BJ (cell line): ENCODE measurements around the gene NIF3L1. TPM values are rescaled to one million over a fixed set of nuclear protein-coding genes. Genes with fewer than 3 reads are reported as not detected.

Experiments used
- CTCF ChIA-PET: fragments of 350-600 bp; formaldehyde crosslinking; extraction: SDS; loops from one replicate; lab custom pipeline; 2021; ENCODE audit warnings: antibody characterized with exemption, inconsistent platforms; lab: Yijun Ruan, JAX
- POLR2A ChIA-PET: fragments of 300-600 bp; sonication (Branson Sonifier 250); formaldehyde crosslinking; extraction: SDS; loops from one replicate; lab custom pipeline; 2021; ENCODE audit warnings: antibody characterized with exemption; lab: Charles Lee
- DNase-seq: peaks from one replicate; pipeline ENCODE4 v3.0.0-alpha.2; 2011; ENCODE audit warnings: low read depth
- H3K27me3 ChIP-seq: 2 replicates; pipeline ENCODE4 v1.6.0; 2011; ENCODE audit warnings: low read length; ENCODE audit not compliant: control insufficient read depth, insufficient read depth
- H3K36me3 ChIP-seq: 2 replicates; pipeline ENCODE4 v1.5.1; 2011; ENCODE audit warnings: low read length; ENCODE audit not compliant: control insufficient read depth, insufficient read depth
- H3K4me3 ChIP-seq: 2 replicates; pipeline ENCODE4 v1.5.1; 2011; ENCODE audit warnings: low read depth, mild to moderate bottlenecking, control low read depth, low read length
- polyA plus RNA-seq: library from polyadenylated mRNA; depleted of rRNA; stranded (reverse); fragments of >200 nt; gene quantifications from 2 replicates; pipeline ENCODE4 v1.2.3, GENCODE V29; 2011; rRNA removed
- small RNA-seq: library from RNA; depleted of rRNA; stranded (forward); fragments of <200 nt; gene quantifications from one replicate; pipeline ENCODE3, GENCODE V24; 2012; ENCODE audit warnings: low replicate concordance, low read depth; ENCODE audit not compliant: insufficient read length
- TF ChIP-seq, protein P1 (sequence below): IDR thresholded peaks from 2 replicates; pipeline ENCODE4 v1.5.1; 2011; ENCODE audit warnings: low read depth, mild to moderate bottlenecking, control low read depth, inconsistent platforms, low read length, moderate library complexity; ENCODE audit not compliant: insufficient read depth

Gene NIF3L1
- polyA plus RNA-seq, 1 experiment = 37.5 TPM

DNA sequence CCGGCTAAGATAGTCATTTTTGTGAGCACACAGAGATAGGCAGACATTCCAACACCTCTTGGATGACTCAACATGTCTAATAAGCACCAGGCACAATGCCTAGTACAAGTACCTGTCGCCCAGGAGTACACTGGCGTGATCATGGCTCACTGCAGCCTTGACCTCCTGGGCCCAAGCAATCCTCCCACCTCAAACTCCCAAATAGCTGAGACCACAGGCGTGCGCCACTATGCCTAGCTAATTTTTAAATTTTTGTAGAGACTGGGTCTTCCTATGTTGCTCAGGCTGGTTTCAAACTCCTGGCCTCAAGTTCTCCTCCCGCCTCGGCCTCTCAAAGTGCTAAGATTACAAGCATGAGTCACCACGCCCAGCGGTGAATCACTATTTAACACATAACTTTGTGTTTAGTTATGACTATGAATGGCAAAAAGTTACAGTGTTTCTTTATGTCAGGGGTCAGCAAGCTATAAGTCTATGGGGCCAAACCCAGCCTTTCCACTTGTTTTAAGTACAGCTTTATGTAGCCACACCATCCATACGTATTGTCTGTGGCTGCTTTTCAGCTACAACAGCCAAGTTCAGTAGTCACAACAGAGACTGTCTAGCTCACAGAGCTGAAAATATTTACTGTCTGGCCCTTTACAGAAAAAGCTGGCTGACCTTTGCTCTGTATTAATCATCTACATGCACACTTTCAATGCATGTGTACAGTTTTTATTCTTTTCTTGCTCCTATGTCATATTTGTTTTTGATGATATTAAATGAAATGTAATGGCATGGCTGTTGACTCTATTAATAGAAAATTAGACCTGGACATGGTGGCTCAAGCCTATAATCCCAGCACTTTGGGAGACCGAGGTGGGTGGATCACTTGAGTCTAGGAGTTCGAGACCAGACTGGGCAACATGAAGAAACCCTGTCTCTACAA, 55.6 kb downstream of the NIF3L1 start:
- peak; percentile 17 for DNase-seq
- no peaks in the 10 kb centered on the region for H3K27me3 ChIP-seq
- POLR2A ChIA-PET = no interaction called here
- no peak overlapping the region for H3K4me3 ChIP-seq
- peaks cover 3% of the 10 kb centered on the region for H3K36me3 ChIP-seq
- TF ChIP-seq, protein P1, sequence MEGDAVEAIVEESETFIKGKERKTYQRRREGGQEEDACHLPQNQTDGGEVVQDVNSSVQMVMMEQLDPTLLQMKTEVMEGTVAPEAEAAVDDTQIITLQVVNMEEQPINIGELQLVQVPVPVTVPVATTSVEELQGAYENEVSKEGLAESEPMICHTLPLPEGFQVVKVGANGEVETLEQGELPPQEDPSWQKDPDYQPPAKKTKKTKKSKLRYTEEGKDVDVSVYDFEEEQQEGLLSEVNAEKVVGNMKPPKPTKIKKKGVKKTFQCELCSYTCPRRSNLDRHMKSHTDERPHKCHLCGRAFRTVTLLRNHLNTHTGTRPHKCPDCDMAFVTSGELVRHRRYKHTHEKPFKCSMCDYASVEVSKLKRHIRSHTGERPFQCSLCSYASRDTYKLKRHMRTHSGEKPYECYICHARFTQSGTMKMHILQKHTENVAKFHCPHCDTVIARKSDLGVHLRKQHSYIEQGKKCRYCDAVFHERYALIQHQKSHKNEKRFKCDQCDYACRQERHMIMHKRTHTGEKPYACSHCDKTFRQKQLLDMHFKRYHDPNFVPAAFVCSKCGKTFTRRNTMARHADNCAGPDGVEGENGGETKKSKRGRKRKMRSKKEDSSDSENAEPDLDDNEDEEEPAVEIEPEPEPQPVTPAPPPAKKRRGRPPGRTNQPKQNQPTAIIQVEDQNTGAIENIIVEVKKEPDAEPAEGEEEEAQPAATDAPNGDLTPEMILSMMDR = no peak
- CTCF ChIA-PET = interaction anchor here (0.7 to 1.9 kb wide), 5 partner anchors 9 to 213 kb away, joined by 3 to 8 read pairs (median 3); partner anchors contain the start of gene ORC2

DNA sequence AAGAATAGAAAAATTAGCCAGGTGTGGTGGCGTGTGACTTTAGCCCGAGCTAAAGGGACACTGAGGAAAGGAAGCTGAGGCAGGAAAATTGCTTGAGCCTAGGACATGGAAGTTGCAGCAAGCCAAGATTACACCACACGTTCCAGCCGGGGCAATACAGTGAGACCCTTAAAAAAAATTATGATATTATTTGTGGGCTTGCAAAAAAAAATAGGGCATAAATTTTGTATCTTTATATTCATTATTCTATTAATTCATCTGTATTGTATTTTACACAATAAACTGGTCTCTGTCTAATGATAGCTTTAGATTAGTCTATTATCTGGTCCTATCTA, 56.2 kb downstream of the NIF3L1 start:
- no peaks in the 10 kb centered on the region for H3K27me3 ChIP-seq
- no peak overlapping the region for H3K4me3 ChIP-seq
- TF ChIP-seq, protein P1 = no peak
- peaks cover 3% of the 10 kb centered on the region for H3K36me3 ChIP-seq
- no peak for DNase-seq
- ChIA-PET POLR2A (no interaction called here), CTCF (interaction anchor here (0.7 to 1.9 kb wide), 6 partner anchors 10 to 233 kb away, joined by 3 to 8 read pairs (median 3); partner anchors contain the start of gene ORC2)

DNA sequence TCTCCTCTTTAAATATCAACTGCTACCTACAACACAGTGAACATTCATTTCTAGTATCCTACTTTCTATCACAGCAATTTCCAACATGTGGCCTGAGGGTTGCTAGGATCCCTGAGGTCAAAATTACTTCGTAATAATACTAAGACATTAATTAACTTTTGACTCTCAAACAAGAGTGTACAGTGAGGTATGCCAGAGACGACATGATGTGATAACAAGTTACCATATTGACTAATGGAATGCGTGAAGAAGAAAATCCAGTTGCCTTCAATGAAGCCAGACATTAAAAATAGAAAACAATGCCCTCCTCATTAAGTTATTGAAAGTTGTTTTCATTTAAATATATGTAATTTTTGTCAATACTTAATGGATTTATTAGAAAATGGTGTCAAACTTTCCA, 61.2 kb downstream of the NIF3L1 start:
- H3K36me3 ChIP-seq = no peaks in the 10 kb centered on the region
- ChIA-PET CTCF (interaction anchor here (1.1 kb wide), 1 partner anchor 15 kb away, joined by 4 read pairs; no protein-coding TSS in a partner anchor), POLR2A (no interaction called here)
- no peaks in the 10 kb centered on the region for H3K27me3 ChIP-seq
- H3K4me3 ChIP-seq = no peak overlapping the region
- TF ChIP-seq, protein P1 = no peak
- no peak for DNase-seq

Small RNA genes within 50 kb of the gene (small RNA-seq; reads per million reads assigned to genes)
- gene RF00019 (not detected), gene RNA5SP115 (not detected), gene RNU6-312P (not detected), gene RNU6-762P (not detected)

Other genes with a start within 250 kb of the NIF3L1 start
- gene BZW1, start 77.5 kb upstream of the NIF3L1 start, polyA plus RNA-seq = 233 and 364 TPM in 2 replicates
- gene CLK1, start 24.7 kb upstream of the NIF3L1 start, polyA plus RNA-seq = 35.9 and 66.2 TPM in 2 replicates
- 20.8 and 47.8 TPM in 2 replicates for gene PPIL3, start 294 bp upstream of the NIF3L1 start, polyA plus RNA-seq
- gene ORC2, start 74.3 kb downstream of the NIF3L1 start, polyA plus RNA-seq = 1.9 and 3.7 TPM in 2 replicates
- gene HYCC2, start 182.3 kb downstream of the NIF3L1 start, polyA plus RNA-seq = 3.0 and 6.9 TPM in 2 replicates
- 25.2 and 80.0 TPM in 2 replicates for gene NDUFB3, start 182.6 kb downstream of the NIF3L1 start, polyA plus RNA-seq
- gene CFLAR, start 226.8 kb downstream of the NIF3L1 start, polyA plus RNA-seq = 28.8 and 35.6 TPM in 2 replicates